Body of pancreas (tissue), 4 donors: ENCODE measurements around the gene NARF. TPM values are rescaled to one million over a fixed set of nuclear protein-coding genes. Genes with fewer than 3 reads are reported as not detected.

Experiments used
- ATAC-seq: fragments of 150-250 bp; one replicate; pipeline ENCODE4 v1.9.1; 2016
- DNase-seq, 4 donors: peaks; one replicate each; pipeline ENCODE4 v3.0.0-alpha.2; 2019
- H3K27ac ChIP-seq, 4 donors: fragments of 200-600 bp; sonication (generic); 1 replicate in 3 of 4; 2 replicates in 1 of 4; pipeline versions ENCODE4 v1.5.1 to v1.6.1; 2016 to 2019; ENCODE audit warnings: mild to moderate bottlenecking in 1 of 4, mixed read lengths in 1 of 4, moderate library complexity in 1 of 4
- H3K27me3 ChIP-seq, 2 donors: fragments of 200-600 bp; sonication (generic); one replicate each; pipeline ENCODE4 v1.6.0; 2016; ENCODE audit warnings: mild to moderate bottlenecking in 1 of 2
- H3K36me3 ChIP-seq, 2 donors: fragments of 200-600 bp; sonication (generic); replicated peaks in 1 of 2; 2 replicates each; pipeline ENCODE4 v1.5.1; 2016; ENCODE audit warnings: low read depth in 2 of 2; ENCODE audit not compliant: insufficient read depth in 1 of 2
- H3K4me1 ChIP-seq: fragments of 200-600 bp; sonication (generic); one replicate; pipeline ENCODE4 v1.6.0; 2016
- H3K4me3 ChIP-seq, 2 donors: fragments of 200-600 bp; sonication (generic); 1 replicate in 1 of 2; 2 replicates in 1 of 2; pipeline ENCODE4 v1.5.1; 2016 to 2019
- H3K9me3 ChIP-seq, 3 donors: fragments of 200-600 bp; sonication (generic); 1 replicate in 2 of 3; 2 replicates in 1 of 3; pipeline ENCODE4 v1.5.1; 2016
- POLR2A ChIP-seq, 3 donors: fragments of 450-650 bp; IDR thresholded peaks; one replicate each; pipeline ENCODE4 v1.6.1; 2016; ENCODE audit warnings: antibody characterized with exemption in 3 of 3, mild to moderate bottlenecking in 2 of 3
- WGBS, 2 donors: methylation state at CpG; one replicate each; pipeline ENCODE4 v1.1.5; 2017; 5-methylcytosine and 5-hydroxymethylcytosine counted together
- intact Hi-C: fragments of 100-400 bp; cut with DNase I; formaldehyde crosslinking; loops from one replicate; pipeline ENCODE4 v1.15.1; 2023
- total RNA-seq, 2 donors: library from RNA; depleted of rRNA; stranded (reverse); fragments of >200 nt; gene quantifications; one replicate each; pipeline ENCODE4 v1.1.0, GENCODE V29; 2016
- TF ChIP-seq, protein P1 (sequence below), 7 experiments: fragments of 450-650 bp in 4 of 7; fragments of 200-600 bp in 3 of 7; sonication (generic) in 3 of 7; IDR thresholded peaks; one replicate each; pipeline ENCODE4 v1.5.1; 2016 to 2019; ENCODE audit warnings: antibody characterized with exemption in 7 of 7

NARF gene
- total RNA-seq, 2 donors from 2014 or later: 14.5 to 85.4 TPM

DNA sequence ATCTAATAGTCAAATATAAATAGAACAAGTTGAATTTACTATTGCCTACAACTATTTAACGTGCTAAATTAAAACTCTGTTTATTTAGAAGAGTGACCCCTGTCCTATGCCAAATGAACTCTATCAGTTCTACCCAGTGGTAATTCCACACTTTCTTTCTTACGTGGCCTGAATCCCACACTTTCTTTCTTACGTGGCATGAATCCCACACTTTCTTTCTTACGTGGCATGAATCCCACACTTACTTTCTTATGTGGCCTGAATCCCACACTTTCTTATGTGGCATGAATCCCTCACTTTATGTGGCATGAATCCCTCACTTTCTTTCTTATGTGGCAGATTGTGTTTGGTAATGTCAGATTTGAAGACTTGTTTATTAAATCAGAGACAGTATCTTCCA is 67.2 kb downstream of the NARF start:
- H3K36me3 ChIP-seq: no peaks in the 10 kb centered on the region
- WGBS, 2 donors: 44 to 63% methylated on average over 4 of the region's 4 CpGs
- intact Hi-C loops: no loop called here
- H3K4me3 ChIP-seq: no peak overlapping the region
- H3K27me3 ChIP-seq: no peaks in the 10 kb centered on the region
- H3K4me1 ChIP-seq: peaks cover 73% of the 10 kb centered on the region
- TF ChIP-seq, protein P1, sequence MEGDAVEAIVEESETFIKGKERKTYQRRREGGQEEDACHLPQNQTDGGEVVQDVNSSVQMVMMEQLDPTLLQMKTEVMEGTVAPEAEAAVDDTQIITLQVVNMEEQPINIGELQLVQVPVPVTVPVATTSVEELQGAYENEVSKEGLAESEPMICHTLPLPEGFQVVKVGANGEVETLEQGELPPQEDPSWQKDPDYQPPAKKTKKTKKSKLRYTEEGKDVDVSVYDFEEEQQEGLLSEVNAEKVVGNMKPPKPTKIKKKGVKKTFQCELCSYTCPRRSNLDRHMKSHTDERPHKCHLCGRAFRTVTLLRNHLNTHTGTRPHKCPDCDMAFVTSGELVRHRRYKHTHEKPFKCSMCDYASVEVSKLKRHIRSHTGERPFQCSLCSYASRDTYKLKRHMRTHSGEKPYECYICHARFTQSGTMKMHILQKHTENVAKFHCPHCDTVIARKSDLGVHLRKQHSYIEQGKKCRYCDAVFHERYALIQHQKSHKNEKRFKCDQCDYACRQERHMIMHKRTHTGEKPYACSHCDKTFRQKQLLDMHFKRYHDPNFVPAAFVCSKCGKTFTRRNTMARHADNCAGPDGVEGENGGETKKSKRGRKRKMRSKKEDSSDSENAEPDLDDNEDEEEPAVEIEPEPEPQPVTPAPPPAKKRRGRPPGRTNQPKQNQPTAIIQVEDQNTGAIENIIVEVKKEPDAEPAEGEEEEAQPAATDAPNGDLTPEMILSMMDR (IDR thresholded peaks at IDR 0.05): no peak
- no peak for TF ChIP-seq POLR2A (IDR thresholded peaks at IDR 0.05)
- no peak overlapping the region for H3K27ac ChIP-seq
- DNase-seq: no peak
- ATAC-seq: no peak
- no peaks in the 10 kb centered on the region for H3K9me3 ChIP-seq

DNA sequence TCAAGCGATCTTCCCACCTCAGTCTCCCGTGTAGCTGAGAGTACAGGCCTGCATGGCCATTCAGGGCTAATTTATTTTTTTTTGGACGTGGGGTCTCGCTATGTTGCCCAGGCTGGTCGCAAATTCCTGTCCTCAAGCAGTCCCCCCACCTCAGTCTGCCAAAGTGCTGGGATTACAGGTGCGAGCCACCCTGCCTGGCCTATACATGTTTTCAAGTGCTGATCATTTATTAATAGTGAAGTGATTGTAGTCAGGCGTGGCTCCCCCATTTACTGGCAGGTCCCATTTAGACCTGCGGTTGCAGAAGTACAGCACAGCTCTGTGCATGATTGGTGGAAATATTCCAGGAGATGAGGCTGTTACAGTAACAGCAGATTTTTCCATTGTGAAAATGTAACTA is 69.4 kb downstream of the NARF start:
- H3K9me3 ChIP-seq: no peaks in the 10 kb centered on the region
- WGBS, 2 donors: 54 to 70% methylated on average over 7 to 8 of the region's 8 CpGs
- intact Hi-C loops: no loop called here
- H3K4me1 ChIP-seq: peaks cover 64% of the 10 kb centered on the region
- no peak overlapping the region for H3K4me3 ChIP-seq
- H3K36me3 ChIP-seq: no peaks in the 10 kb centered on the region
- ATAC-seq: no peak
- no peak for DNase-seq
- H3K27ac ChIP-seq: peak overlapping the region in 1 of 4 donors; percentile 58
- TF ChIP-seq POLR2A (IDR thresholded peaks at IDR 0.05): no peak
- TF ChIP-seq, protein P1 (IDR thresholded peaks at IDR 0.05): no peak
- no peaks in the 10 kb centered on the region for H3K27me3 ChIP-seq

DNA sequence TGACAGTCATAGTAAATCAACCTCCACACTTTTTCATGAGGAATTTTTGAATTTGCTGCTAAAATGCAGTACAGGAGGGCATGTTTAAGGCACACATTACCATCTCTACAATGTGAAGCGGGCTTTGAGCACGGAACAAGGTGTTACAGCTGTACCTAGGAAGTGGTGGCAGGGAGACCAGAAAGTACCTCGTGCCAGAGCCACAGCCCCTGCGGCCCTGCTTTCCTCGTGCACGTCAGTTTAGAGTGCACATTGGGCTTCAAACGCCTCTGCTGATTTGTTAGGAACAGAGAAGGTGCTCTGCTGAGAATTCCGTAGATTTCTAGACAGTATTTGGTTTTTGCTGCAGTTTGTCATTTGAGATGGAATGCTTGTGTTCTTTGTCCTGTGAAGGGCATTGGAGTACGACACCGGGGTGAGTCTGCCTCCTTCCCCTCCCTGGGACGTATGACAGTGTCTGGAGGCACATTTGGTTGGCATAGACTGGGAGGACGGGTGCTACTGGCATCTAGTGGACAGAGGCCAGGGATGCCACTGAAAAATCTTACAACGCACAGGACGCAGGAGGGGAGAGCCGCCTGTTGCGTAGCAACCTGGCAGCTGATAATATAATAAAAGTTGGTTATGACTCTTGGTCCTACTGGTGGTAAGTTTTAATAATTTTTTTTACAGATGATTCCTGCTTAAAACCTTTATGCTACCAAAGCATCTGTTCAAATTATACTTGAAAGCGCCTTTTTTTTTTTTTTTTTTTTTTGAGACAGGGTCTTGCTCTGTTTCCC is 70.1 kb downstream of the NARF start:
- 28 to 35% methylated on average over 9 to 17 of the region's 17 CpGs for WGBS, 2 donors
- Histone ChIP-seq H3K27me3 (no peaks in the 10 kb centered on the region), H3K4me3 (no peak overlapping the region), H3K9me3 (no peaks in the 10 kb centered on the region), H3K36me3 (no peaks in the 10 kb centered on the region), H3K27ac (peak overlapping the region in 2 of 4 donors; percentile 57 to 58), H3K4me1 (peaks cover 70% of the 10 kb centered on the region)
- ATAC-seq (peak; percentile 72), DNase-seq (peak; percentile 51 to 67 (median 60))
- intact Hi-C loops: no loop called here
- no peak for TF ChIP-seq POLR2A (IDR thresholded peaks at IDR 0.05)
- TF ChIP-seq, protein P1 (IDR thresholded peaks at IDR 0.05): peak in 6 of 7 experiments; percentile 12 to 54 (median 49)

DNA sequence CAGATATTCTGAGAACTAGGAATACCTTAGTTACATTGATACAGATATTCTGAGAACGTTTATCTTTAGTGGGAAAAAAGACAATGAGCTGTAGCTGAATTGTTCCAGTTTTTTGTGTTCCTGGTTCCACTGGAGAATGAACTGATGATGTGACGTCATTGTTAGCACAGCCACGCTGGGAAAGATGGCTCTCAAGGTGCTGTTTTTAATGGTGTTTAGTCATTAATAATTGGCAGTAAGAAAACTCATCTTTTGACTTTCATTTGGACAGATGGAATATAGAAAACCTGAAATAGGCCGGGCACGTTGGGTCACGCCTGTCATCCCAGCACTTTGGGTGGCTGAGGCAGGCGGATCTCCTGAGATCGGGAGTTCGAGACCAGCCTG is 71.4 kb downstream of the NARF start:
- no peaks in the 10 kb centered on the region for H3K27me3 ChIP-seq
- DNase-seq (no peak), ATAC-seq (no peak)
- no peak overlapping the region for H3K4me3 ChIP-seq
- TF ChIP-seq, protein P1 (IDR thresholded peaks at IDR 0.05): no peak
- TF ChIP-seq POLR2A (IDR thresholded peaks at IDR 0.05): no peak
- 70 to 85% methylated on average over 8 to 9 of the region's 9 CpGs for WGBS, 2 donors
- no peak overlapping the region for H3K27ac ChIP-seq
- H3K4me1 ChIP-seq: peaks cover 70% of the 10 kb centered on the region
- no peaks in the 10 kb centered on the region for H3K36me3 ChIP-seq
- H3K9me3 ChIP-seq: no peaks in the 10 kb centered on the region
- intact Hi-C loops: no loop called here

DNA sequence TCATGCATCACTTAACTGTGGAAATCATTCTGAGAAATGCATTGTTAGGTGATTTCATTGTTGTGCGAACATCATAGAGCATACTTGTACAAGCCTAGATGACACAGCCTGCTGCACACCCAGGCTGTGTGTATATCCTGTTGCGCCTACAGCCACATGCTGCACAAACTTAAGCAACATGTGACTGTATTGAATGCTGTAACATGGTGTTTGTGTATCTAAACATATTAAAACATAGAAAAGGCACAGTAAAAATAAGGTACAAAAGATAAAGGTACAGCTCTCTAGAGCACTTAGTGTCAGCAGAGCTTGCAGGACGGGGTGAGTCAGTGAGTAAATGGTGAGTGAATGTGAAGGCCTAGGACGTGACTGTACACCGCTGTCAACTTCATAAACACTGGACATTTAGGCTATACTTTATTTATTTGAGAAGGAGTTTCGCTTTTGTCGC is 72.9 kb downstream of the NARF start:
- intact Hi-C loops: no loop called here
- Histone ChIP-seq H3K27me3 (no peaks in the 10 kb centered on the region), H3K36me3 (no peaks in the 10 kb centered on the region), H3K27ac (no peak overlapping the region), H3K4me3 (no peak overlapping the region), H3K4me1 (peaks cover 77% of the 10 kb centered on the region), H3K9me3 (no peaks in the 10 kb centered on the region)
- WGBS, 2 donors: 85 to 89% methylated on average over 7 of the region's 7 CpGs
- DNase-seq: no peak
- no peak for ATAC-seq
- no peak for TF ChIP-seq POLR2A (IDR thresholded peaks at IDR 0.05)
- TF ChIP-seq, protein P1 (IDR thresholded peaks at IDR 0.05): no peak
